HepG2 (cell line): ENCODE data around the gene SOAT1. TPM values are rescaled to one million over a fixed set of nuclear protein-coding genes. Genes with fewer than 3 reads are reported as not detected.

Source experiments
- ATAC-seq: fragments of 200-7000 bp; cut with Tn5 transposase; 3 replicates; pipeline ENCODE4 v1.9.1; 2020; ENCODE audit warnings: mild to moderate bottlenecking, moderate library complexity
- BruUV-seq: library from RNA; stranded (reverse); fragments of 400-500 nt; replicated peaks from 2 replicates; lab custom pipeline; 2021; lab: Mats Ljungman, UMichigan
- CTCF ChIA-PET: fragments of 300-600 bp; formaldehyde crosslinking; extraction: SDS; loops from one replicate; lab custom pipeline; 2021; ENCODE audit warnings: low total read pairs, inconsistent platforms, low intra/inter-chr PET ratio; lab: Yijun Ruan, JAX
- POLR2A ChIA-PET: fragments of 350-600 bp; sonication (Branson Sonifier 250); formaldehyde crosslinking; loops from one replicate; lab custom pipeline; 2020; ENCODE audit warnings: antibody characterized with exemption, inconsistent platforms; lab: Yijun Ruan, JAX
- DNase-seq: peaks from one replicate; pipeline ENCODE4 v3.0.0-alpha.2; 2015; ENCODE audit warnings: low spot score
- FAIRE-seq: peaks from 3 replicates; lab custom pipeline; 2011; peaks lifted over from hg19 to GRCh38; lab: Jason Lieb, UNC
- H2AFZ ChIP-seq: one replicate; pipeline ENCODE4 v1.6.1; 2011; ENCODE audit warnings: low read length, inconsistent platforms
- H3K27ac ChIP-seq: fragments of 300-600 bp; 3 replicates; pipeline ENCODE4 v1.8.0; 2011; ENCODE audit warnings: mixed run types, mild to moderate bottlenecking, mixed read lengths, low read length, inconsistent platforms; ENCODE audit not compliant: insufficient read depth; ENCODE audit errors: extremely low read length
- H3K27me3 ChIP-seq, 2 experiments: fragments of 200-600 bp in 1 of 2; 2 replicates in 1 of 2; 3 replicates in 1 of 2; pipeline versions ENCODE4 v1.6.0 to v1.8.0; 2011; ENCODE audit warnings: low read length in 2 of 2, mild to moderate bottlenecking in 2 of 2, moderate library complexity in 2 of 2, inconsistent platforms in 1 of 2; ENCODE audit not compliant: insufficient read depth in 2 of 2, control insufficient read depth in 1 of 2
- H3K36me3 ChIP-seq, 2 experiments: fragments of 200-600 bp in 1 of 2; replicated peaks in 1 of 2; 2 replicates in 1 of 2; 3 replicates in 1 of 2; pipeline versions ENCODE4 v1.5.1 to v1.8.0; 2011; ENCODE audit warnings: low read length in 2 of 2, inconsistent platforms in 1 of 2; ENCODE audit not compliant: insufficient read depth in 2 of 2, control insufficient read depth in 1 of 2
- H3K4me1 ChIP-seq: 2 replicates; pipeline ENCODE4 v1.5.1; 2012; ENCODE audit warnings: low read length, inconsistent platforms; ENCODE audit not compliant: insufficient read depth
- H3K4me2 ChIP-seq: 2 replicates; pipeline ENCODE4 v1.6.0; 2011; ENCODE audit warnings: low read depth, low read length, inconsistent platforms
- H3K4me3 ChIP-seq, 3 experiments: fragments of 200-600 bp in 1 of 3; sonication (generic), shearing (Covaris generic) in 1 of 3; replicated peaks in 1 of 3; 2 replicates each; pipeline ENCODE4 v1.5.1; 2011 to 2016; ENCODE audit warnings: low read length in 3 of 3, inconsistent platforms in 2 of 3, low read depth in 2 of 3, mild to moderate bottlenecking in 2 of 3, control low read depth in 1 of 3, mixed read lengths in 1 of 3; ENCODE audit not compliant: insufficient read depth in 1 of 3
- H3K79me2 ChIP-seq: one replicate; pipeline ENCODE4 v1.6.1; 2011; ENCODE audit warnings: low read length, inconsistent platforms; ENCODE audit not compliant: insufficient read depth
- H3K9ac ChIP-seq: 2 replicates; pipeline ENCODE4 v1.6.0; 2011; ENCODE audit warnings: mild to moderate bottlenecking, low read depth, low read length, inconsistent platforms; ENCODE audit not compliant: insufficient read depth
- H3K9me3 ChIP-seq: 2 replicates; pipeline ENCODE4 v1.5.1; 2012; ENCODE audit warnings: mild to moderate bottlenecking, low read length
- H4K20me1 ChIP-seq: 2 replicates; pipeline ENCODE4 v1.6.0; 2011; ENCODE audit warnings: inconsistent platforms, mild to moderate bottlenecking, low read length, moderate library complexity; ENCODE audit not compliant: insufficient read depth
- AKAP8 ChIP-seq: sonication (generic); formaldehyde crosslinking; IDR thresholded peaks from 2 replicates; pipeline ENCODE4 v1.5.1; 2020; ENCODE audit warnings: mild to moderate bottlenecking, missing genetic modification reagents
- IRF1 ChIP-seq: sonication (generic); formaldehyde crosslinking; IDR thresholded peaks from 2 replicates; pipeline ENCODE4 v1.4.0; 2020; ENCODE audit warnings: low read depth, mild to moderate bottlenecking, missing genetic modification reagents
- JUND ChIP-seq: sonication (generic); formaldehyde crosslinking; IDR thresholded peaks from 2 replicates; pipeline ENCODE4 v1.8.0; 2022; ENCODE audit warnings: mild to moderate bottlenecking, missing genetic modification reagents
- MAZ ChIP-seq, 2 experiments: sonication (generic) in 1 of 2; formaldehyde crosslinking in 1 of 2; IDR thresholded peaks; 2 replicates each; pipeline versions ENCODE4 v1.5.0 to v1.6.1; 2012 to 2020; ENCODE audit warnings: low read depth in 2 of 2, mild to moderate bottlenecking in 2 of 2, borderline replicate concordance in 1 of 2, improper control_type of control experiment in 1 of 2, low read length in 1 of 2, missing genetic modification reagents in 1 of 2, moderate library complexity in 1 of 2
- PPARG ChIP-seq: conservative IDR thresholded peaks from 2 replicates; pipeline ENCODE4 v1.6.1; 2016; ENCODE audit warnings: missing biosample characterization, missing genetic modification reagents
- SRSF1 ChIP-seq: fragments of 200-400 bp; formaldehyde crosslinking; optimal IDR thresholded peaks from 2 replicates; pipeline ENCODE3; 2017; ENCODE audit warnings: mild to moderate bottlenecking, low read depth, low read length, moderate library complexity
- TFAP4 ChIP-seq: sonication (generic); IDR thresholded peaks from 2 replicates; pipeline ENCODE4 v1.6.1; 2016; ENCODE audit warnings: low read depth, borderline replicate concordance
- ZBTB25 ChIP-seq: IDR thresholded peaks from 2 replicates; pipeline ENCODE4 v1.6.1; 2018; ENCODE audit warnings: missing genetic modification reagents
- ZC3H13 ChIP-seq: sonication (generic); formaldehyde crosslinking; IDR thresholded peaks from 2 replicates; pipeline ENCODE4 v1.8.1; 2023; ENCODE audit warnings: mild to moderate bottlenecking, missing genetic modification reagents, moderate library complexity
- ZKSCAN8 ChIP-seq: IDR thresholded peaks from 2 replicates; pipeline ENCODE4 v1.6.1; 2016; ENCODE audit warnings: borderline replicate concordance, missing genetic modification reagents, missing compliant biosample characterization
- ZNF589 ChIP-seq: sonication (generic); formaldehyde crosslinking; conservative IDR thresholded peaks from 2 replicates; pipeline ENCODE4 v1.8.0; 2022; ENCODE audit warnings: mild to moderate bottlenecking, moderate library complexity, missing genetic modification reagents
- ZNF597 ChIP-seq: sonication (generic); formaldehyde crosslinking; IDR thresholded peaks from 2 replicates; pipeline ENCODE4 v1.5.0; 2020; ENCODE audit warnings: missing genetic modification reagents
- ZNF781 ChIP-seq: sonication (generic); formaldehyde crosslinking; IDR thresholded peaks from 2 replicates; pipeline ENCODE4 v1.5.1; 2020; ENCODE audit warnings: borderline replicate concordance, mild to moderate bottlenecking, missing genetic modification reagents; ENCODE audit errors: not compliant biosample characterization
- ZSCAN21 ChIP-seq: sonication (generic); formaldehyde crosslinking; IDR thresholded peaks from 2 replicates; pipeline ENCODE4 v1.8.0; 2022; ENCODE audit warnings: mild to moderate bottlenecking, missing genetic modification reagents, moderate library complexity, borderline replicate concordance
- WGBS: methylation state at CpG from one replicate; pipeline ENCODE4 v1.1.6; 2017; ENCODE audit warnings: low lambda C conversion rate; 5-methylcytosine and 5-hydroxymethylcytosine counted together
- in situ Hi-C: cut with HindIII; loops from 2 replicates; pipeline ENCODE4 v1.10.0; 2017; ENCODE audit warnings: low pct_unique_long_range_greater_than_20kb; ENCODE audit not compliant: extremely low pct_ligation_motif_present
- intact Hi-C: fragments of 100-400 bp; cut with micrococcal nuclease; formaldehyde crosslinking; loops from one replicate; pipeline ENCODE4 v1.10.0; 2022; ENCODE audit not compliant: unreplicated experiment
- polyA plus RNA-seq, 8 experiments: library from polyadenylated mRNA; depleted of rRNA in 3 of 8; stranded (reverse) in 7 of 8; unstranded in 1 of 8; fragments of >200 nt; fragmentation: Illumina TruSeq in 4 of 8; extraction: Trizol in 4 of 8; gene quantifications; 2 replicates each; pipeline versions ENCODE4 v1.2.1 to v1.2.3, GENCODE V29; 2011 to 2016; ENCODE audit warnings: low read depth in 4 of 8, missing spikeins in 1 of 8, mixed read lengths in 1 of 8; ENCODE audit not compliant: insufficient read depth in 1 of 8
- total RNA-seq, 5 experiments: library from RNA; depleted of rRNA; stranded (reverse); fragments of >200 nt; fragmentation: Illumina TruSeq; extraction: Trizol; gene quantifications; 2 replicates each; pipeline ENCODE4 v1.2.3, GENCODE V29; 2016; ENCODE audit warnings: low read depth in 1 of 5

Gene SOAT1
- total and polyA plus RNA-seq, 2 of the 13 experiments (the other 11 are each of a cell fraction or from before 2014, with no cell fraction given): 22.3 to 52.0 TPM

- no peaks in the 10 kb centered on the region for H3K79me2 ChIP-seq
- in situ Hi-C loops: loop anchor here (5.0 to 25.0 kb wide), 3 partner anchors 114 to 604 kb away; partner anchors contain the start of gene TOR3A
- H3K4me1 ChIP-seq: peaks cover 18% of the 10 kb centered on the region; the same call in 1 of the 2 replicates
- peak overlapping the region; percentile 63 to 86 (median 73) for H3K4me3 ChIP-seq
- H3K36me3 ChIP-seq: no peaks in the 10 kb centered on the region
- ChIA-PET POLR2A (interaction anchor here (1.0 to 1.6 kb wide), 3 partner anchors 73 to 1739 kb away, joined by 3 to 8 read pairs (median 6); partner anchors contain the start of gene SOAT1), CTCF (no interaction called here)
- ATAC-seq (peak; percentile 59), FAIRE-seq (peak; percentile 26), DNase-seq (no peak)
- H3K27ac ChIP-seq: peak overlapping the region; percentile 65
- no peaks in the 10 kb centered on the region for H3K27me3 ChIP-seq
- peak overlapping the region; percentile 97 for H3K4me2 ChIP-seq
- H3K9ac ChIP-seq: peak overlapping the region; percentile 73
- no peaks in the 10 kb centered on the region for H3K9me3 ChIP-seq
- WGBS: 5% methylated on average over 14 of the region's 28 CpGs
- BruUV-seq: TSS peak; percentile 91
- peak overlapping the region; percentile 71 for H2AFZ ChIP-seq
- H4K20me1 ChIP-seq: no peaks in the 10 kb centered on the region
- intact Hi-C loops: loop anchor here (5.0 kb wide), 1 partner anchor 74 kb away; the partner anchor contains the start of gene SOAT1
- no peak for TF ChIP-seq PPARG (CRISPR knock-in tag)
- 0 out of 2 replicates have a peak, but pooled peaks have one; percentile 6 for TF ChIP-seq ZBTB25 (CRISPR knock-in tag)
- TF ChIP-seq TFAP4: no peak
- no peak for TF ChIP-seq ZKSCAN8 (CRISPR knock-in tag)
- TF ChIP-seq ZNF589: no peak
- peak; percentile 13 for TF ChIP-seq ZNF781 (CRISPR knock-in tag)
- no peak for TF ChIP-seq IRF1
- no peak for TF ChIP-seq MAZ (IDR thresholded peaks at IDR 0.05; ENCODE audit: borderline replicate concordance, low read depth, low read length)
- TF ChIP-seq MAZ (CRISPR knock-in tag; IDR thresholded peaks at IDR 0.05; ENCODE audit: low read depth): peak; percentile 21; the same call in 1 of the 2 replicates
- TF ChIP-seq ZC3H13 (CRISPR knock-in tag): no peak
- no peak for TF ChIP-seq JUND (CRISPR knock-in tag)
- 0 out of 2 replicates have a peak, but pooled peaks have one; percentile 47 for TF ChIP-seq ZSCAN21 (CRISPR knock-in tag)
- no peak for TF ChIP-seq SRSF1
- TF ChIP-seq ZNF597: no peak
- no peak for TF ChIP-seq AKAP8 (CRISPR knock-in tag)
Observed at GRCh38 chr1:179366093-179366800, 72.7 kb downstream of the SOAT1 start.
